ENCODE data around the gene ARMS2. TPM values are rescaled to one million over a fixed set of nuclear protein-coding genes. Genes with fewer than 3 reads are reported as not detected.

ARMS2 gene
- total and polyA plus RNA-seq, 2 experiments from 2014 or later, result not detected

DNA sequence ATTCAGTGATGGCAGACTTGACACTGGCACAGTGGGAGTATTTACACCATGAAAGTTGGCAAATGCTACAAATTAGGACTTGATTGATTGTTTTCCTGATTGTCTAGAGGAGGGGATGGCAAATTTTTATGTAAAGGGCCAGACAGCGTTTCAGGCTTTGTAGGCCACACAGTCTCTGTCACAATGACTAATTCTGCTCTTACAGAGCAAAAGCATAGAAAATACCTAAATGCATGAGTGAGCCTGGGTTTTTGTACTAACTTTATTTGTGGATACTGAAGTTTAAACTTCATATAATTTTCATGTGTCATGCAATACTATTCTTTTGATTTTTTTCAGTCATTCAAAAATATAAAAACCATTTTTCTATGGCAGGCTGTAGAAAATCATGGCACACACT is 9.0 kb upstream of the ARMS2 start:
- H3K79me2 ChIP-seq (replicated peaks; ENCODE audit: insufficient read depth), result no peaks in the 10 kb centered on the region
- Mint-ChIP-seq H3K27me3 (ENCODE audit: insufficient read depth, low read depth, poor library complexity) (no peaks in the 10 kb centered on the region), H3K27ac (no peak overlapping the region), H3K4me3 (no peak overlapping the region), H3K4me1 (no peaks in the 10 kb centered on the region), H3K9me3 (peaks cover 20% of the 10 kb centered on the region; the same call in 2 of the 3 replicates), H3K36me3 (ENCODE audit: low read depth) (peaks cover 10% of the 10 kb centered on the region)
- ATAC-seq (no peak), DNase-seq (ENCODE audit: low spot score) (no peak)
- TF ChIP-seq, protein P1, sequence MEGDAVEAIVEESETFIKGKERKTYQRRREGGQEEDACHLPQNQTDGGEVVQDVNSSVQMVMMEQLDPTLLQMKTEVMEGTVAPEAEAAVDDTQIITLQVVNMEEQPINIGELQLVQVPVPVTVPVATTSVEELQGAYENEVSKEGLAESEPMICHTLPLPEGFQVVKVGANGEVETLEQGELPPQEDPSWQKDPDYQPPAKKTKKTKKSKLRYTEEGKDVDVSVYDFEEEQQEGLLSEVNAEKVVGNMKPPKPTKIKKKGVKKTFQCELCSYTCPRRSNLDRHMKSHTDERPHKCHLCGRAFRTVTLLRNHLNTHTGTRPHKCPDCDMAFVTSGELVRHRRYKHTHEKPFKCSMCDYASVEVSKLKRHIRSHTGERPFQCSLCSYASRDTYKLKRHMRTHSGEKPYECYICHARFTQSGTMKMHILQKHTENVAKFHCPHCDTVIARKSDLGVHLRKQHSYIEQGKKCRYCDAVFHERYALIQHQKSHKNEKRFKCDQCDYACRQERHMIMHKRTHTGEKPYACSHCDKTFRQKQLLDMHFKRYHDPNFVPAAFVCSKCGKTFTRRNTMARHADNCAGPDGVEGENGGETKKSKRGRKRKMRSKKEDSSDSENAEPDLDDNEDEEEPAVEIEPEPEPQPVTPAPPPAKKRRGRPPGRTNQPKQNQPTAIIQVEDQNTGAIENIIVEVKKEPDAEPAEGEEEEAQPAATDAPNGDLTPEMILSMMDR (conservative IDR thresholded peaks at IDR 0.05; ENCODE audit: low read depth in 2 of 2), result no peak
- TF ChIP-seq NANOG (IDR thresholded peaks at IDR 0.05; ENCODE audit: borderline replicate concordance), result no peak
- TF ChIP-seq, protein P2, sequence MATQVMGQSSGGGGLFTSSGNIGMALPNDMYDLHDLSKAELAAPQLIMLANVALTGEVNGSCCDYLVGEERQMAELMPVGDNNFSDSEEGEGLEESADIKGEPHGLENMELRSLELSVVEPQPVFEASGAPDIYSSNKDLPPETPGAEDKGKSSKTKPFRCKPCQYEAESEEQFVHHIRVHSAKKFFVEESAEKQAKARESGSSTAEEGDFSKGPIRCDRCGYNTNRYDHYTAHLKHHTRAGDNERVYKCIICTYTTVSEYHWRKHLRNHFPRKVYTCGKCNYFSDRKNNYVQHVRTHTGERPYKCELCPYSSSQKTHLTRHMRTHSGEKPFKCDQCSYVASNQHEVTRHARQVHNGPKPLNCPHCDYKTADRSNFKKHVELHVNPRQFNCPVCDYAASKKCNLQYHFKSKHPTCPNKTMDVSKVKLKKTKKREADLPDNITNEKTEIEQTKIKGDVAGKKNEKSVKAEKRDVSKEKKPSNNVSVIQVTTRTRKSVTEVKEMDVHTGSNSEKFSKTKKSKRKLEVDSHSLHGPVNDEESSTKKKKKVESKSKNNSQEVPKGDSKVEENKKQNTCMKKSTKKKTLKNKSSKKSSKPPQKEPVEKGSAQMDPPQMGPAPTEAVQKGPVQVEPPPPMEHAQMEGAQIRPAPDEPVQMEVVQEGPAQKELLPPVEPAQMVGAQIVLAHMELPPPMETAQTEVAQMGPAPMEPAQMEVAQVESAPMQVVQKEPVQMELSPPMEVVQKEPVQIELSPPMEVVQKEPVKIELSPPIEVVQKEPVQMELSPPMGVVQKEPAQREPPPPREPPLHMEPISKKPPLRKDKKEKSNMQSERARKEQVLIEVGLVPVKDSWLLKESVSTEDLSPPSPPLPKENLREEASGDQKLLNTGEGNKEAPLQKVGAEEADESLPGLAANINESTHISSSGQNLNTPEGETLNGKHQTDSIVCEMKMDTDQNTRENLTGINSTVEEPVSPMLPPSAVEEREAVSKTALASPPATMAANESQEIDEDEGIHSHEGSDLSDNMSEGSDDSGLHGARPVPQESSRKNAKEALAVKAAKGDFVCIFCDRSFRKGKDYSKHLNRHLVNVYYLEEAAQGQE (IDR thresholded peaks at IDR 0.05; ENCODE audit: unreplicated experiment), result no peak
- no peak for TF ChIP-seq EZH2 (IDR thresholded peaks at IDR 0.05; ENCODE audit: low read depth, unreplicated experiment)
- TF ChIP-seq JUNB (IDR thresholded peaks at IDR 0.05; ENCODE audit: unreplicated experiment), result no peak
- TF ChIP-seq CREB1 (CRISPR knock-in tag; IDR thresholded peaks at IDR 0.05; ENCODE audit: low read depth), result no peak
- no peak for TF ChIP-seq POLR2AphosphoS5 (IDR thresholded peaks at IDR 0.05; ENCODE audit: low read depth)
- TF ChIP-seq, protein P3, sequence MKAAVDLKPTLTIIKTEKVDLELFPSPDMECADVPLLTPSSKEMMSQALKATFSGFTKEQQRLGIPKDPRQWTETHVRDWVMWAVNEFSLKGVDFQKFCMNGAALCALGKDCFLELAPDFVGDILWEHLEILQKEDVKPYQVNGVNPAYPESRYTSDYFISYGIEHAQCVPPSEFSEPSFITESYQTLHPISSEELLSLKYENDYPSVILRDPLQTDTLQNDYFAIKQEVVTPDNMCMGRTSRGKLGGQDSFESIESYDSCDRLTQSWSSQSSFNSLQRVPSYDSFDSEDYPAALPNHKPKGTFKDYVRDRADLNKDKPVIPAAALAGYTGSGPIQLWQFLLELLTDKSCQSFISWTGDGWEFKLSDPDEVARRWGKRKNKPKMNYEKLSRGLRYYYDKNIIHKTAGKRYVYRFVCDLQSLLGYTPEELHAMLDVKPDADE (IDR thresholded peaks at IDR 0.05), result no peak
- no peak for TF ChIP-seq ZNF331 (CRISPR knock-in tag; IDR thresholded peaks at IDR 0.05; ENCODE audit: low read depth)
- no peak for TF ChIP-seq ZNF114 (CRISPR knock-in tag; IDR thresholded peaks at IDR 0.05)
- no peak for TF ChIP-seq ZNF462 (CRISPR knock-in tag; IDR thresholded peaks at IDR 0.05)
- no peak for TF ChIP-seq STAT1 (IDR thresholded peaks at IDR 0.05; ENCODE audit: unreplicated experiment)
- no peak for TF ChIP-seq EZH2phosphoT487 (IDR thresholded peaks at IDR 0.05; ENCODE audit: unreplicated experiment)
- H3K4me1 ChIP-seq (ENCODE audit: insufficient read depth), result peaks cover 3% of the 10 kb centered on the region; the same call in 1 of the 2 replicates
- no peaks in the 10 kb centered on the region for H3K27me3 ChIP-seq (ENCODE audit: insufficient read depth)
- no peak overlapping the region for H3K27ac ChIP-seq (ENCODE audit: low read depth)
- no peaks in the 10 kb centered on the region; the same call in 1 of the 2 replicates for H3K36me3 ChIP-seq (ENCODE audit: insufficient read depth)
- H3K9me2 ChIP-seq (ENCODE audit: insufficient read depth), result no peaks in the 10 kb centered on the region
- H4K20me1 ChIP-seq (replicated peaks; ENCODE audit: insufficient read depth), result no peaks in the 10 kb centered on the region
- no peak overlapping the region for H3K4me3 ChIP-seq
- H3K4me2 ChIP-seq, result no peak overlapping the region
- no peaks in the 10 kb centered on the region for H3F3A ChIP-seq (replicated peaks; ENCODE audit: low read depth)
- no peak overlapping the region for H2AFZ ChIP-seq

Measured in GM23338 (cell line).